ENCODE data around the gene USP7. TPM values are rescaled to one million over a fixed set of nuclear protein-coding genes. Genes with fewer than 3 reads are reported as not detected.

Gene USP7
- total and polyA plus RNA-seq, 3 donors from 2014 or later: 159 to 173 (median 172) TPM

DNA sequence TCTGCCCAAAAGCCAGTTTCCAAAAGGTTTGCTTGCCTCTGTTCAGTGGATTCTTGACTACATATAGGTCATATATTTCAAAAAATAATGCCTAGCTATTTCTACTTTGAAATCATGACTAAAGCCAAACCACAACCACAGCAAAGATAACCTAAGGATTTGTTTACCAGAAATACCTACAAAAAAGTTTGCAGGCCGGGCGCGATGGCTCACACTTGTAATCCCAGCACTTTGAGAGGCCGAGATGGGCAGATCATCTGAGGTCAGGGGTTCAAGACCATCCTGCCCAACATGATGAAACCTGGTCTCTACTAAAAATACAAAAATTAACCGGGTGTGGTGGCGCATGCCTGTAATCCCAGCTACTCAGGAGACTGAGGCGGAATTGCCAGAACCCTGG lies 110.1 kb downstream of the USP7 start:
- DNase-seq: no peak
- Histone ChIP-seq H3K27ac (no peak overlapping the region), H3K9me3 (no peaks in the 10 kb centered on the region), H3K4me1 (peaks cover 15% of the 10 kb centered on the region), H3K27me3 (no peaks in the 10 kb centered on the region), H3K4me3 (no peak overlapping the region), H3K36me3 (ENCODE audit: low read depth, missing control alignments) (no peaks in the 10 kb centered on the region)
- WGBS, 2 donors: 93 to 96% methylated on average over 7 of the region's 7 CpGs
- no peak for TF ChIP-seq POLR2A (IDR thresholded peaks at IDR 0.05)
- TF ChIP-seq, protein P1, sequence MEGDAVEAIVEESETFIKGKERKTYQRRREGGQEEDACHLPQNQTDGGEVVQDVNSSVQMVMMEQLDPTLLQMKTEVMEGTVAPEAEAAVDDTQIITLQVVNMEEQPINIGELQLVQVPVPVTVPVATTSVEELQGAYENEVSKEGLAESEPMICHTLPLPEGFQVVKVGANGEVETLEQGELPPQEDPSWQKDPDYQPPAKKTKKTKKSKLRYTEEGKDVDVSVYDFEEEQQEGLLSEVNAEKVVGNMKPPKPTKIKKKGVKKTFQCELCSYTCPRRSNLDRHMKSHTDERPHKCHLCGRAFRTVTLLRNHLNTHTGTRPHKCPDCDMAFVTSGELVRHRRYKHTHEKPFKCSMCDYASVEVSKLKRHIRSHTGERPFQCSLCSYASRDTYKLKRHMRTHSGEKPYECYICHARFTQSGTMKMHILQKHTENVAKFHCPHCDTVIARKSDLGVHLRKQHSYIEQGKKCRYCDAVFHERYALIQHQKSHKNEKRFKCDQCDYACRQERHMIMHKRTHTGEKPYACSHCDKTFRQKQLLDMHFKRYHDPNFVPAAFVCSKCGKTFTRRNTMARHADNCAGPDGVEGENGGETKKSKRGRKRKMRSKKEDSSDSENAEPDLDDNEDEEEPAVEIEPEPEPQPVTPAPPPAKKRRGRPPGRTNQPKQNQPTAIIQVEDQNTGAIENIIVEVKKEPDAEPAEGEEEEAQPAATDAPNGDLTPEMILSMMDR (IDR thresholded peaks at IDR 0.05): no peak
- intact Hi-C loops (cut with DNase I; ENCODE audit: low total_unique reads): no loop called here

DNA sequence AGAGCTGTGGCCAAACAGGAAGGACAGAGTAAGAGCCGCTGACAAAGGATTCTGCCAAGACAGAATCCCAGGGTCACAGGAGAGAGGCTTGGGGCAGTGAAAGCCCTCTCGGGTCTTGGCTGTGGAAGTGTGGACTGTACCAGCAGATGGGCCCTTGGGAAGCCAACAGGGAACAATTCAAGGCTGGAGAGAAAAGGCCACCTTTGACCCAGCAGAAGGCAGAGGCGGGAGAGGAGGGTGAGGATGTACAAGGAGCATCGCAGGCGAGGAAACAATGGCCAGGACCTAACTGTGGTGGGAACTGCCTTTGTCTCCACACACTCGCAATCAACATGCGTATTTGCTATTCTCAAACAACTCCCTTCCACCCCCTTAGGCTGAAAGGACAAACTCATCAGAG lies 110.6 kb downstream of the USP7 start:
- H3K4me3 ChIP-seq: no peak overlapping the region
- 41 to 45% methylated on average over 7 of the region's 7 CpGs for WGBS, 2 donors
- no peaks in the 10 kb centered on the region for H3K9me3 ChIP-seq
- H3K27me3 ChIP-seq: no peaks in the 10 kb centered on the region
- peaks cover 15% of the 10 kb centered on the region for H3K4me1 ChIP-seq
- no peak overlapping the region for H3K27ac ChIP-seq
- TF ChIP-seq, protein P1 (IDR thresholded peaks at IDR 0.05): no peak
- no peak for TF ChIP-seq POLR2A (IDR thresholded peaks at IDR 0.05)
- H3K36me3 ChIP-seq (ENCODE audit: low read depth, missing control alignments): no peaks in the 10 kb centered on the region
- no peak for DNase-seq
- intact Hi-C loops (cut with DNase I; ENCODE audit: low total_unique reads): no loop called here

DNA sequence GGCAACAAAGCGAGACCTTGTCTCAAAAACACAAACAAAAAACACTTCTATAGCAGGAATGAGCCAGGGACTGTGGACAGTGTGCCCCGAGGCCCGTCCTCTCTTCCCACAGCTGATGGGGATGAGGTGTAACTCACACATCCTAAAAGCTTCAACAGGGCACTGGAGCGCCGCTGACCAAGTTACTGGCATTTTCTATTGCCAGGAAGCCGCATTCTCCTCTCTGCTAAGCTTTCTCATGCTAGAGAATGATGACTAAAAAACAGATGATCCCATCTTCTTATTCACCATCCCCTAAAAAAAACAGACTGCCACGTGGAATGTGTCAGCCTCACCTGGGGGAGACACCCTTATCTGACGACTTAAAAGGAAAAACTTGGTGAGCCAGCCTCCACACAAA lies 111.2 kb downstream of the USP7 start:
- no peak for TF ChIP-seq POLR2A (IDR thresholded peaks at IDR 0.05)
- TF ChIP-seq, protein P1 (IDR thresholded peaks at IDR 0.05): no peak
- H3K36me3 ChIP-seq (ENCODE audit: low read depth, missing control alignments): no peaks in the 10 kb centered on the region
- no peaks in the 10 kb centered on the region for H3K9me3 ChIP-seq
- no peaks in the 10 kb centered on the region for H3K27me3 ChIP-seq
- no peak overlapping the region for H3K27ac ChIP-seq
- H3K4me1 ChIP-seq: peaks cover 15% of the 10 kb centered on the region
- no peak overlapping the region for H3K4me3 ChIP-seq
- WGBS, 2 donors: 73 to 79% methylated on average over 8 of the region's 8 CpGs
- DNase-seq: no peak
- intact Hi-C loops (cut with DNase I; ENCODE audit: low total_unique reads): no loop called here

DNA sequence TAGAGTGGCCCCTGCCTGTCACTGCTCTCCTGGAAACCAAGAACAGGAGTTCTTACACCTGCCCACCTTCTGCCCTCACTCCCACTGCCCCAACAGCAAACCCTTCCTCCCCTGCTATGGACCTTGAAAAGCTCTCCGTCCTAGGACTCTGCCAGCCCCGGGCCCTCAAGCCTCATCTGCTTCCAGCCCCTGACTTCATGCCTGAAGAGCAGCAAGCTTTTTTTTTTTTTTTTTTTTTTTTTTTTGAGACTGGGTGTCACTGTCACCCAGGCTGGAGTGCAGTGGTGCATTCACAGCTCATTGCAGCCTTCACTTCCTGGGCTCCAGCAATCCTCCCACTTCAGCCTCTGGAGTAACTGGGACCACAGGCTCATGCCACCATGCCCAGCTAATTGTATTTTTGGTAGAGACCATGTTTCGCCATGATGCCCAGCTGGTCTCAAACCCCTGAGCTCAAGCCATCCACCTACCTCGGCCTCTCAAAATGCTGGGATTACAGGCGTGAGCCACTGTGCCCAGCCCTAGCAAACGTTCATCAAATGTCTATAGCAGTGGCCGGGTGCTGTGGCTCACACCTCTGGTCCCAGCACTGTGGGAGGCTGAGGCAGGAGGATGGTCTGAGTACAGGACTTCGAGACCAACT lies 111.8 kb downstream of the USP7 start:
- intact Hi-C loops (cut with DNase I; ENCODE audit: low total_unique reads): no loop called here
- TF ChIP-seq POLR2A (IDR thresholded peaks at IDR 0.05): no peak
- TF ChIP-seq, protein P1 (IDR thresholded peaks at IDR 0.05): no peak
- H3K36me3 ChIP-seq (ENCODE audit: low read depth, missing control alignments): no peaks in the 10 kb centered on the region

DNA sequence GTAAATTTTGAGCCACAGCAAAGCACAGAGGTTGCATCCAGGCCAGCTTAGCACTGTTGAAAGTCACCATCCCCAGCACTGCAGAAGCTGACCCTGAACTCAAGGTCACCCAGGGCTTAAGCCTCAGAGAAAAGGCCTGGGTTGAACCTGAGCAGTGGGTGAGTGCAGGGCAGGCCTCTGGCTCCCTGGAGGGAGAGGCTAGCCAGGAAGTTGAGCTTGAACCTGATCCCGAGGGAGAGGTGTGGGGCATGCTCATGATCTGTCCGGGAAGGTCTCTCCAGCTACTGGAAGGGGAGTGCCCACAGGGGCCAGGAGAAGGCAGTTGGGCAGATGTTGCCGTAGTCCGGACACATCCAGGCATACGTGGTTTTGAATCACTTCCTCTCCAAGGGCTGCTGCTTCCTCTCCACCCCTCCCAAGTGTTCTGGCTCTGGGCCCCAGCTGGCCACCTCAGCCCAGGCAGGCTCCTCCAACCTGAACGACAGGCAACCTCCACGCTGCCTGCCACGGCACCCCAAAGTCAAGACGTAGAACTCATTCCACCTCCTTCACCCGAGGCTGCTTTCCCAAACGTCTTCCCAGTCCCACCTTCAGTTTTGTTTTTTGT lies 113.3 kb downstream of the USP7 start:
- WGBS, 2 donors: 59 to 70% methylated on average over 7 to 11 of the region's 11 CpGs
- TF ChIP-seq POLR2A (IDR thresholded peaks at IDR 0.05): no peak
- TF ChIP-seq, protein P1 (IDR thresholded peaks at IDR 0.05): no peak
- intact Hi-C loops (cut with DNase I; ENCODE audit: low total_unique reads): no loop called here
- peaks cover 15% of the 10 kb centered on the region for H3K4me1 ChIP-seq
- DNase-seq: no peak
- H3K27me3 ChIP-seq: no peaks in the 10 kb centered on the region
- no peaks in the 10 kb centered on the region for H3K9me3 ChIP-seq
- no peaks in the 10 kb centered on the region for H3K36me3 ChIP-seq (ENCODE audit: low read depth, missing control alignments)
- peak overlapping the region in 1 of 2 donors; percentile 47 for H3K27ac ChIP-seq
- H3K4me3 ChIP-seq: no peak overlapping the region

More for the DNA sequence above, 111.8 kb downstream of the USP7 start:
- no peaks in the 10 kb centered on the region for H3K9me3 ChIP-seq
- no peaks in the 10 kb centered on the region for H3K27me3 ChIP-seq
- peaks cover 15% of the 10 kb centered on the region for H3K4me1 ChIP-seq
- 87 to 94% methylated on average over 5 to 8 of the region's 8 CpGs for WGBS, 2 donors
- DNase-seq: no peak
- H3K4me3 ChIP-seq: no peak overlapping the region
- H3K27ac ChIP-seq: no peak overlapping the region

Measured in testis (tissue), 3 donors.